HG03135 (cell line): ENCODE data around the gene TRPM4.
"Not testable (repeated sequence)": the region's sequence is repeated elsewhere in the genome, so short reads cannot be mapped to it uniquely, and the experiment has no call there.

ENCODE experiments used
- ATAC-seq: cut with Tn5 transposase; IDR thresholded peaks from one replicate; pipeline ENCODE4 v1.9.1; 2021; ENCODE audit warnings: mild to moderate bottlenecking, moderate library complexity; ENCODE audit not compliant: unreplicated experiment

Gene TRPM4

DNA sequence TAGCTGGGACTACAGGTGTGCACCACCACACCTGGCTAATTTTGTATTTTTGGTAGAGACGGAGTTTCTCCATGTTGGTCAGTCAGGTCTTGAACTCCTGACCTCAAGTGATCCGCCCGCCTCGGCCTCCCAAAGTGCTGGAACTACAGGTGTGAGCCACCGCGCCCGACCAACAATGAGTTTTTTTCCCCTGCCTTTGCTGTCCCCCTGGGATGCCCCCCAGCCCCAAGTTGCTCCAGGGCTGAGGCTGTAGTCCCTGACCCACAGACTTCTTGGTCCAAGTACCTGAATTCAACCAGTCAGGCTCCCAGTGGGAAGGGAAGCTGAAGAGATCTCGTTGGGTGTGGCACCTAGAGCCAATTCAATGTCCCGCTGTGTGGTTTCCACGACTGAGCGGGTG, 66.8 kb downstream of the TRPM4 start:
- not testable (repeated sequence) for ATAC-seq

DNA sequence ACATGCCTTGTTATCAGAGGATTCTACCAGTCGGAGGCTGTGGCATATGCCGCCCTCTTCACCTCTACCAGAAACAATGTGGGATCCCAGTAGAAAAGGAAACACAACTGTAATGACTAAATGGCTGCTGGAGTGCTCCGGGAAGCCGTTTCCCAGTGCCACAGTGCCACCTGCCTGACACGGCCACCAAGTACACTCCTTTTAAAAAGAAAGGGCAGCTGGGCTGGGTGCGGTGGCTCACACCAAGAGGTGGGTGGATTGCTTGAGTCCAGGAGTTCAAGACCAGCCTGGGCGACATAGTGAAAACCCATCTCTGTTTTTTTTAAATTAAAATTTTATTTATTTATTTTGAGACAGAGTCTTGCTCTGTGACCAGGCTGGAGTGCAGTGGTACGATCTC, 67.3 kb downstream of the TRPM4 start:
- ATAC-seq: no peak

DNA sequence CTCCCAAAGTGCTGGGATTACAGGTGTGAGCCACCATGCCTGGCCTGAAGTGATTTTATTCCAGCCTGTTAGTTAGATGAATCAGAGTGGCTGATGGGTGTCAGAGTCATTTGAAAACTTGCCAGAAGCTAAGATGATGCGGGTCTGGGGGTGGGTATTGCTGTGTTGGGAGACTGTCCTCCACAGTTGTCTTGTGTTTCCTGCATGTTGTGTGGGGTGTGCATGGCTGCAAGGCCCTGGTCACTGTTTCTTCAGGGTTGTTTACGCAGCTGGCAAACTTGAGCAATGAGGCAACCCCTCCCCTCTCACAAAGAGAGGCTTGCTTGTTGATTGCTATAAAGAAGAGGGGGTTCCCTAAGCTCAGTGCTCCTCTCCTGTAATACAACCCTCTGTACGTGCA, 71.8 kb downstream of the TRPM4 start:
- no peak for ATAC-seq

DNA sequence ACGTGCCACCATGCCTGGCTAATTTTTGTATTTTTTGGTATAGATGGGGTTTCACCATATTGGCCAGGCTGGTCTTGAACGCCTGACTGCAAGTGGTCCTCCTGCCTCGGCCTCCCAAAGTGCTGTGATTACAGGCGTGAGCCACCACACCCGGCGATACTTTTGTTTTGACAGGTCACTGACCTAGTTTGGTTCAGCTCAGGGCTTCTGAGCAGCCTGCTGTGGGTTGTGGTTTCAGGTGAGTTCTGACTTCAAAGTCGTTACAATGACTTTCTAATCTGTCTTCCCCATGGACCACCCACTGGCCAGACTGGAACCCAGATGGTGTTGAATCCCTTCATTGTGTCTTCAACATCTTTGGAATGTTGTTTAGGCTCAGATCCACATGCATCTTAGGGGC, 73.8 kb downstream of the TRPM4 start:
- ATAC-seq: no peak

DNA sequence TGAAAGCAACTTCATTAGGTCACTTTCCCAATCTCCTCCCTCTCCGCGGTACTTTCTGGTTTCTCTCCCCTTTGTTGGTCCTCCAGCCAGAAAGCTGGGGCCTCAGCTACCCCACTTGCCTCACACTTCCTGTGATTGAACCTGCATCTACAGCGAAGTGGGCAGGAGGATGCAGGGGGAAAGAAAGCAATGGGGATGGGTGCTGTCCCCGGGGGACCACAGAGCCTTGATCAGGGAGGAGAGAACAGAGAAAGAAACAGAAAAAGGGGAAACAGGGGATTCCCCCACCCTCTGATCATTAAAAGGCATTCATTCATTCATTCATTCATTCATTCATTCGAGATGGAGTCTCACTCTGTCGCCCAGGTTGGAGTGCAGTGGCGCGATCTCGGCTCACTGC, 74.2 kb downstream of the TRPM4 start:
- no peak for ATAC-seq

DNA sequence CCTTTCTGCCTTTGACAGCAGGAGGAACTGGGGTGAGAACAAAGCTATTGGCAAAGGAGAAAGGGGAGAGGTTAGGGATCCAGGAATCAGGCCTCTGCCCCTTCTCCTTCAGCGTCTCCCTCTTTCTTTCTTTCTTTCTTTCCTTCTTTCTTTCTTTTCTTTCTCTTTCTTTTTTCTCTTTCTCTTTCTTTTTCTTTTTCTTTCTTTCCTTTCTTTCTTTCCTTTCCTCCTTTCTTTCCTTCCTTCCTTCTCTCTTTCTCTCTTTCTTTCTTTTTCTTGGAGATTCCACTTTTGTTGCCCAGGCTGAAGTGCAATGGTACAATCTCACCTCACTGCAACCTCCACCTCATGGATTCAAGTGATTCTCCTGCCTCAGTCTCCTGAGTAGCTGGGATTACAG, 75.6 kb downstream of the TRPM4 start:
- ATAC-seq: no peak

DNA sequence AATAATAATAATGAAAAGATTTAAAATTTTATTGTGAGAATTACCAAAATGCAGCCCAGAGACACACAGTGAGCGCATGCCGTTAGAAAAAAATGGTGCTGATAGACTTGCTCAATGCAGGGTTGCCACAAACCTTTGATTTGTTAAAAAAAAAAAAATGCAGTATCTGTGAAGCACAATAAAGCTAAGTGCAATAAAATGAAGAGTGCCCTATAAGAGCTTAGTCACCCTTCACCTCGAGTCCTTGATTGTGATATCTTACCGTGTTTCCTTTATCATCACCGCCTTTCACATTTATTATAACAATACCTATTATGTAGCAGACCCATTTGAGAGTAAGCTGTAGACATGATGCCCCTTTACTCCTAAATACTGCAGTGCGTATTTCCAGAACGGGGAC, 84.2 kb downstream of the TRPM4 start:
- ATAC-seq: no peak

DNA sequence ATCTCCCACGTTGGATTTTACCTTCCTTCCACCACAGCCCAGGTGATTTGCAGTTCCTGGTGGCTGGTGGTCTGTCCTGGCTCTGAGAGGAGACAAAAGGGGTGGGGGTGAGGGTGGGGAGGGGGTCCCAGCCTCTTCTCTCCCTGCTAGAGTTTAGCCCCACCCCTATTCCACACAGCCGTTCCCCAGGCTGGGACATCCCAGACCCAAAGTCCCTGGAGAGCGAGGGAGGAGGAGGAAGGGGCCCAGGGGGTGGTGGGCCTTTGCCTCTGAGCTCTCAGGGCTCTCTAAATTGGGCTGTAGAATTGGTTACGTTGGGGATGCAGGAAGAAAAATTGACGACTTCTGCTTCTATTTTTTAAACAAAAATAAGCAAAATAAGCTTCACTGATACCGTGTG, 85.5 kb downstream of the TRPM4 start:
- ATAC-seq: no peak

DNA sequence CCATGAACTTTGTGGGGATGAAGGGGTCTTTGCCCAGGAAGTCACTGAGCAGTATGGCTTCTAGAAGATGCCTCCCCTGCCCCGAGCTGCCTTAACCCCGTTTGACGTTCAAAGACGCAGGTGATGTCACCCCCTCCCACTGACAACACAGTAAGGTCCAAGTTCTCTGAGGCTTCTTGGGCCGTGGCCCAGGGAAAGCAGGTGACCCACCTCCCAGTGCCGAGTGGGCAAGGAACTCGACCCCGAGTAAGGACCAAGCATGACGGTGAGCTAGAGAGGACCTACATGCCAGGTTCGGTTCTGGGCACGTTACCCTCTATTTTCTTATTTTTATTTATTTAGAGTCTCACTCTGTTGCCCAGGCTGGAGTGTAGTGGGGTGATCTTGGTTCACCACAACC, 86.1 kb downstream of the TRPM4 start:
- ATAC-seq: no peak

DNA sequence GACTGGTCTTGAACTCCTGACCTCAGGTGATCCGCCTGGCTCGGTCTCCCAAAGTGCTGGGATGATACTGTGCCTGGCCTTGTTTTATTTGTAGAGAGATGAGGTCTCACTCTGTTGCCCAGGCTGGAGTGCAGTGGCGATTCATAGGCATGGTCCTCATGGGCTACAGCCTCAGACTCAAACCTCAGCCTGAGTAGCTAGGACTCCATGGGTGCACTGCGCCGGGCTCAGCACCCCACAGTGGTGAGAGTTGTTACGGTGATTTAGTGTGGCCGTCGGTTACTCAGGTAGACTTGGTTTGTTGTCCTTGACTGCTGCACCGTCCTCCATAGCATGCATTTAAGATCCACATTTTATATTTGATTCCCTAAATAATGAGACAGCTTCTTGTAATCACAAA, 86.7 kb downstream of the TRPM4 start:
- no peak for ATAC-seq

DNA sequence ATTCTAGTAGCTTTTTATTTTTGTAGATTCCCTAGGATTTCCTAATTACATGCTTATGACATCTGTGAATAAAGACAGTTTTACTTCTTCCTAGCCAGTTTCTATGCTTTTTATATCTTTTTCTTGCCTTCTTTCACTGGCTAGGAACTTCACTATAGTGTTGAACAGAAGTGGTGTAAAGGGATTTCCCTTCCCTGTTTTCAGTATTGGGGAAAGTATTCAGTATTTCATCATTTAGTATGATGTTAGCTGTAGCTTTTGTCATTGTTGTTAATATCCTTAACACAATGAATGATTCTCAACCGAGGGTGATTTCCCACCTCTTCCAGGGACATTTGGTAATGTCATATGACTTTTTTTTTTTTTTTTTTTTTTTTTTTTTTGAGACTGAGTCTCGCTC, 90.1 kb downstream of the TRPM4 start:
- ATAC-seq: no peak

DNA sequence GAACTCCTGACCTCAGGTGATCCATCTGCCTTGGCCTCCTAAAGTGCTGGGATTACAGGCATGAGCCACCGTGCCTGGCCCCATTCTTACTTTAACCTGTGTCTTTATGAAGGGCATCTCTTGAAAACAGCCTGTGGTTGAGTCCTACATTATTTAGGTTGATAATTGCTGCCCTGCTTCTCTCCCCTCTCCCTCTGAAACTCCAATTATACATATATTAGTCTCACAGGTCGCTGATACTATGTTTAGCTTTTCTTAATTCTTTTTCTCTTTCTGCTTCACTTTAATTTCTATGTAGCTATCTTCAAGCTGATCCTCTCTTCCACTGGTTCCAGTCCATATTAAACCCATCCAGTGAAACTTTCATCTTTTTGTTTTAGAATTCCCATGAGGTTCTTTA, 92.3 kb downstream of the TRPM4 start:
- ATAC-seq: no peak

DNA sequence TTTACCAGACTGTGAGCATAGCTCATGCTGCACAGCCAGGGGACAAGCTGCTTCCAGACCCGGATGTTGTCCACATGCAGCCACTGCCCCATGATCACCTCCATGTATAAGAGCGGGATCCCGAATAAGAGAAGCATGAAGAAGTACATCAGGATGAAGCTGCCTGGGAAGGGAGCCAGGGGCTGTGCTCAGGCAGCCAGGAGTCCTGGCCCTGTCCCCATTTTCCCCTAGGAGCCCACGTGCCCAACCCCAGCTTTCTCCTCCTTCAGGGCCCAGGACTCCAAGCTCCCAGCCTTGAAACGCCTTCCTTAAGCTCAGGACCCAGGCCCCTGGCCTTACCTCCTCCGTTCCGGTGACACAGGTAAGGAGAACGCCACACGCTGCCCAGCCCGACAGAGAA, 98.1 kb downstream of the TRPM4 start:
- no peak for ATAC-seq

DNA sequence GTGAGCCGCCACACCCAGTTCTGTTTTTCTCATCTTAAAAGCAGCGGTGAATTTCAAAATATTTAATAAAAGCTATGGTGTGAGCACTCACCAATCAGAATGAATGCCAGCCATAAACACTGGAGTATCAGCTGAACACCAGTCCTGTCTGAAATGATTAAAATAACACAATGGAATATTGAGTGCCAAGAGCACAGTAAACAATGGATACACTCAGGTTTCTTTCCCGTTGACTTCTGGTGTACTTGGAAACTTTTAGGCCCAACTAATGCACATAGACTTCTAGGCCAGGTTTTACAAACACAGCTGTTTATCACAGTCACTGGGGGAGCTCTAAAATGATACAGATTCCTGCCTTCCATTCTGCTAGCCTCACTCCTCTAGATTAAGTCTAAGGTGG, 99.1 kb downstream of the TRPM4 start:
- no peak for ATAC-seq
